Measurements from ENCODE around the gene PXDN. TPM values are rescaled to one million over a fixed set of nuclear protein-coding genes. Genes with fewer than 3 reads are reported as not detected.

Gene PXDN
- total and polyA plus RNA-seq, 4 donors, result 10.6 to 109 (median 81.7) TPM

DNA sequence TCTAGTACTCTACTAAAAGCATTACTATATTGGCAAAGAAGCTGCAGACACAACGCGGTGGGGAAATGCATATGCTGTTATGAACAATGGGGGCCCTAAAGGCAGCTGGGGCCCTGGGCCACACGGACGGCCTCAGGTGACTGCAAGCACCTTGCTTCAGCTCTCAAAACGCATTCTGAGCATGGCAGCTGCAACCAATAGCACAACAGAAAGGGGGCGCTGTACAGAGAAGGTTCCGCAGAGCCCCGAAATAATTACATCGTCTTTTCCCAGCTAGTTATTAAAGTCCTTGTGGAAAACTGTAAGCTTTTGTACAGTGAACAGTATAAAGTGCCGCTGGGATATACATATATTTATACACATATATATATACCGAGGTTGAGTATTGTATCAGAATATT, 45.3 kb upstream of the PXDN start:
- intact Hi-C loops (cut with DNase I), result no loop called here
- Histone ChIP-seq H3K9me3 (ENCODE audit: control insufficient read depth, low read length) (no peaks in the 10 kb centered on the region), H3K27me3 (ENCODE audit: control insufficient read depth in 1 of 2, insufficient read depth in 2 of 2, low read length in 1 of 2) (no peaks in the 10 kb centered on the region), H3K4me3 (ENCODE audit: low read length in 2 of 2) (no peak overlapping the region), H3K27ac (ENCODE audit: low read depth in 1 of 2, low read length in 2 of 2) (no peak overlapping the region), H3K36me3 (ENCODE audit: control insufficient read depth in 1 of 2, insufficient read depth in 2 of 2, low read length in 1 of 2) (no peaks in the 10 kb centered on the region), H3K4me1 (ENCODE audit: control insufficient read depth in 1 of 2, insufficient read depth in 2 of 2, low read length in 2 of 2) (no peaks in the 10 kb centered on the region)
- WGBS, 2 donors, result 95% methylated on average over 11 of the region's 11 CpGs
- ATAC-seq (ENCODE audit: low FRiP score), result no peak
- peak in 1 of 2 donors; percentile 23 for DNase-seq

DNA sequence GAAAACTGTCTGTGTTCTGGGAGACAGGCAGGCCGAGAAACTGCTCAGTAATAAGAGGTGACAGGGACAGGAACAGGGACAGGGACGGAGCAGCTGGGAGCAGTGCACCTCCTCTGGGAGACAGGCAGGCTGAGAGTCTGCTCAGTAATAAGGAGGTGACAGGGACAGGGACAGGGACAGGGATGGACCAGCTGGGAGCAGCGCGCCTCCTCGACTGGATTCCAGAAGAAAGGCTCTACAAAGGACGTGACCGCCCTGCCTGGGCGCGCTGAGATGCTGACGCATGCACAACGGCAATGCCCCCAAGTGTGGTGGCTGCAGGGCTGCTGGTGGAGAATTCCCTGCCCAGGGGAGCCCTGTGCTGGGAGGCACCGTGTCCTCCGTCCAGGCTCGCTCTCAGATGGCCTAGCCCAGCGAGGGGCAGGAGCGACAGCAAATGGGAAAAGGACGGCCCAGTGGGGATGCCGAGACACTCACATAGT, 44.2 kb upstream of the PXDN start:
- WGBS, 2 donors, result 94 to 95% methylated on average over 18 of the region's 18 CpGs
- Histone ChIP-seq H3K27me3 (ENCODE audit: control insufficient read depth in 1 of 2, insufficient read depth in 2 of 2, low read length in 1 of 2) (no peaks in the 10 kb centered on the region), H3K9me3 (ENCODE audit: control insufficient read depth, low read length) (no peaks in the 10 kb centered on the region), H3K4me3 (ENCODE audit: low read length in 2 of 2) (no peak overlapping the region), H3K27ac (ENCODE audit: low read depth in 1 of 2, low read length in 2 of 2) (no peak overlapping the region), H3K4me1 (ENCODE audit: control insufficient read depth in 1 of 2, insufficient read depth in 2 of 2, low read length in 2 of 2) (no peaks in the 10 kb centered on the region), H3K36me3 (ENCODE audit: control insufficient read depth in 1 of 2, insufficient read depth in 2 of 2, low read length in 1 of 2) (no peaks in the 10 kb centered on the region)
- no peak for ATAC-seq (ENCODE audit: low FRiP score)
- peak in 1 of 2 donors; percentile 62 for DNase-seq
- intact Hi-C loops (cut with DNase I), result no loop called here

DNA sequence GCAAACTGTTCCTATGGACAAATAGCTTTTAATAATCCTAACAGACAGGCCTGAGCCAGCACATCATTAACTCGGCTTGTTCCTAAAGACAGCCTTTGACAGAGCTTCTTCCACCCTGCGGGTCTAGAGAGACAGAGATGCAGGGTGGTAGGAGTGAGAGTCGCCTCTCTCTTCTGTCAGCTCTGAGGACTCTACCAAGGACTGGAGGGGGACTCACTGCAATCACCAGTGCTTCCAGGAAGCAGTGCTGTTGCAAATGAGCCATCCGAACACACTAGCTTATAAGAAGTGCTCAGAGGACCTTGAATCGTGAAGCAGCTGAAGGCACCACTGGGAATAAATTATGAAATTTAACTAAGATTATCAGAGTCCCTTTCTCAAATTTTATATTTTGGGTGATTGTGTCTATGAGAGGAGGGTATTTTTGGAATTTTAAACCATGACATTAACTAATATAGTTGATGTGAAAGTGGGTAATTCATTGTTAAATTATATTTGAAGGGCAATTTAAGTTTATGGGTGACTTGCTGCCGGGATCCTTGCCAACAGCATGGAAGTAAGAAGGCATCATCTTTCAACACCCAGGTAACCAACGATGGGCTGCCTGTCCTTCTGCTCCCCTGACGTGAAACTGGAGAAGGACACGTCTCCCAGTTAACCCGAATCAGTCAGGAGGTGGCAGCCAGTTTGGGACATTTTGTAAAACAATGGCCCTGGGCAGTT, 43.6 kb upstream of the PXDN start:
- WGBS, 2 donors, result 92% methylated on average over 10 of the region's 10 CpGs
- no peaks in the 10 kb centered on the region for H3K27me3 ChIP-seq (ENCODE audit: control insufficient read depth in 1 of 2, insufficient read depth in 2 of 2, low read length in 1 of 2)
- no peaks in the 10 kb centered on the region for H3K9me3 ChIP-seq (ENCODE audit: control insufficient read depth, low read length)
- no peak for ATAC-seq (ENCODE audit: low FRiP score)
- no peak overlapping the region for H3K4me3 ChIP-seq (ENCODE audit: low read length in 2 of 2)
- peak in 1 of 2 donors; percentile 6 for DNase-seq
- no peak overlapping the region for H3K27ac ChIP-seq (ENCODE audit: low read depth in 1 of 2, low read length in 2 of 2)
- intact Hi-C loops (cut with DNase I), result no loop called here
- H3K36me3 ChIP-seq (ENCODE audit: control insufficient read depth in 1 of 2, insufficient read depth in 2 of 2, low read length in 1 of 2), result no peaks in the 10 kb centered on the region
- H3K4me1 ChIP-seq (ENCODE audit: control insufficient read depth in 1 of 2, insufficient read depth in 2 of 2, low read length in 2 of 2), result no peaks in the 10 kb centered on the region

DNA sequence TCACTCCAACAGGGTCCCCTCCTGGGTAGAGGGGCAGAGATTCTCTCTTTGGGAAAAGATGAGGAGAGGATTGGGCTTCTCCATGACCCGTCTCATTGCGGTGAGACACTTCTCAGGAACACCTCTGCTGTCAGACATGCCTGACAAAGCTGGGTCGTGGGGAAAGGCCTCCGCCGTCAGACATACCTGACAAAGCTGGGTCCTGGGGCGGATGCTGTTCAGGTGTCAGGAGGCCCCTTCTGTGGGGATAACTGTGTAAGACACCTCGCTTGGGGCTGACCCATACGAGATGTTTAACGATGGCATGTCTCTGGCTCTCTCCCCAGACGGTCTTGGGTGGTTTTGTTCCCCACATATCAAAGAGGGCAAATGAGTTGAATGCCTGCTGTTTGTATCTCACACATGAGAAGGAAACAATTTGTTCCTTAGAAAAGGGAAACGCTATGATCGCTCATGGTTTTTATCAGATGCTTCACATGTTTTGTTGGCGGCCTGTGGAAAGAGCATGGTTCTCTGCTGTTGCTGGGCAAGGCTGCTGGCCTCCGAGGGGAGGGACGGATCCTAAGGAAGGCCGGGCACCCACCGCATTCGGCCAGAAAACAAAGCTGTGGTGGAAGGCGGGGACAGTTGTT, 40.8 kb upstream of the PXDN start:
- H3K27me3 ChIP-seq (ENCODE audit: control insufficient read depth in 1 of 2, insufficient read depth in 2 of 2, low read length in 1 of 2), result no peaks in the 10 kb centered on the region
- no peaks in the 10 kb centered on the region for H3K9me3 ChIP-seq (ENCODE audit: control insufficient read depth, low read length)
- DNase-seq, result peak in 1 of 2 donors; percentile 55
- no peak overlapping the region for H3K27ac ChIP-seq (ENCODE audit: low read depth in 1 of 2, low read length in 2 of 2)
- H3K4me3 ChIP-seq (ENCODE audit: low read length in 2 of 2), result no peak overlapping the region
- 88 to 95% methylated on average over 19 of the region's 19 CpGs for WGBS, 2 donors
- intact Hi-C loops (cut with DNase I), result no loop called here
- H3K36me3 ChIP-seq (ENCODE audit: control insufficient read depth in 1 of 2, insufficient read depth in 2 of 2, low read length in 1 of 2), result no peaks in the 10 kb centered on the region
- no peaks in the 10 kb centered on the region for H3K4me1 ChIP-seq (ENCODE audit: control insufficient read depth in 1 of 2, insufficient read depth in 2 of 2, low read length in 2 of 2)
- no peak for ATAC-seq (ENCODE audit: low FRiP score)

DNA sequence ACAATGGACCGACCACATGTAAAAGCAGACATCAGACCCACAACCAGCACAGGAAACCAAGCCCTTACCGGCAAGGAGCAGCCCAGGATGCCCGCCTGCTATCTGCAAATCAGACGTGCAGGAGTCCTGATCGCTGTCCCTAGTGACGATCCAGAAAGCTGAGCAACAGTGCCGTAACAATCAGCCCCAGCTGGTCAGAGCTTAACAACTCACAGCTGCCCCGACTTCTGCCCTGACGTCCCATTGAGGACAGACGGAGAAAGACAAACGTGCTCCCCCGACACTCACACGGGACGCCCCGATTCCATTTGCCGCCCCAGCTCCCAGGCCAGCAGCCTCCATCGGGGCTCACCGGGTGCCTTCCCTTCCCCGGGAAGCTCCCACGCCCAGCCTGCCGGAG, 39.8 kb upstream of the PXDN start:
- Histone ChIP-seq H3K9me3 (ENCODE audit: control insufficient read depth, low read length) (no peaks in the 10 kb centered on the region), H3K36me3 (ENCODE audit: control insufficient read depth in 1 of 2, insufficient read depth in 2 of 2, low read length in 1 of 2) (no peaks in the 10 kb centered on the region), H3K27me3 (ENCODE audit: control insufficient read depth in 1 of 2, insufficient read depth in 2 of 2, low read length in 1 of 2) (no peaks in the 10 kb centered on the region), H3K27ac (ENCODE audit: low read depth in 1 of 2, low read length in 2 of 2) (no peak overlapping the region), H3K4me1 (ENCODE audit: control insufficient read depth in 1 of 2, insufficient read depth in 2 of 2, low read length in 2 of 2) (no peaks in the 10 kb centered on the region), H3K4me3 (ENCODE audit: low read length in 2 of 2) (no peak overlapping the region)
- ATAC-seq (ENCODE audit: low FRiP score), result no peak
- intact Hi-C loops (cut with DNase I), result no loop called here
- peak in 1 of 2 donors; percentile 58 for DNase-seq
- 77 to 83% methylated on average over 21 of the region's 21 CpGs for WGBS, 2 donors

DNA sequence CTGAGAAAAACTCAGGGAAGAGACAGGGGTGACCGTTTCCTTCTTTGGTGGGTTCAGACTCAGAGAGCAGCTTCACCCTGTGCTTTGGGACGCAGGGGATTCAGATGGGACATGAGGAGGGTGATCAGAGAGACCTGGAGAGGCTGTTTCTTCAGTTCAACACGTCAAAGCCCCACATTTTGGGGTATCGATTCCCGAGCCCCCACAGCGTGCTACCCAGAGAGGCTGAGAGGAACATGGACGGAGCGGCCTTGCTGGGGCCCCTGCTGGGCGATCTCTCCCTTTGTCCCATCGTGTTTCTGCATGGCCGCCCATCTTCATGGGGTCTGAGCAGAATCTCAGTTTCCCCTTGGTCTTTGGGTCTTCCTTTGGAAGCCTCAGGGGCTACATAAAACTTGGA, 38.2 kb upstream of the PXDN start:
- Histone ChIP-seq H3K4me1 (ENCODE audit: control insufficient read depth in 1 of 2, insufficient read depth in 2 of 2, low read length in 2 of 2) (no peaks in the 10 kb centered on the region), H3K27me3 (ENCODE audit: control insufficient read depth in 1 of 2, insufficient read depth in 2 of 2, low read length in 1 of 2) (no peaks in the 10 kb centered on the region), H3K4me3 (ENCODE audit: low read length in 2 of 2) (no peak overlapping the region), H3K27ac (ENCODE audit: low read depth in 1 of 2, low read length in 2 of 2) (no peak overlapping the region), H3K9me3 (ENCODE audit: control insufficient read depth, low read length) (no peaks in the 10 kb centered on the region), H3K36me3 (ENCODE audit: control insufficient read depth in 1 of 2, insufficient read depth in 2 of 2, low read length in 1 of 2) (no peaks in the 10 kb centered on the region)
- intact Hi-C loops (cut with DNase I), result no loop called here
- ATAC-seq (ENCODE audit: low FRiP score) (no peak), DNase-seq (peak in 1 of 2 donors; percentile 70)
- WGBS, 2 donors, result 95 to 96% methylated on average over 11 of the region's 11 CpGs

DNA sequence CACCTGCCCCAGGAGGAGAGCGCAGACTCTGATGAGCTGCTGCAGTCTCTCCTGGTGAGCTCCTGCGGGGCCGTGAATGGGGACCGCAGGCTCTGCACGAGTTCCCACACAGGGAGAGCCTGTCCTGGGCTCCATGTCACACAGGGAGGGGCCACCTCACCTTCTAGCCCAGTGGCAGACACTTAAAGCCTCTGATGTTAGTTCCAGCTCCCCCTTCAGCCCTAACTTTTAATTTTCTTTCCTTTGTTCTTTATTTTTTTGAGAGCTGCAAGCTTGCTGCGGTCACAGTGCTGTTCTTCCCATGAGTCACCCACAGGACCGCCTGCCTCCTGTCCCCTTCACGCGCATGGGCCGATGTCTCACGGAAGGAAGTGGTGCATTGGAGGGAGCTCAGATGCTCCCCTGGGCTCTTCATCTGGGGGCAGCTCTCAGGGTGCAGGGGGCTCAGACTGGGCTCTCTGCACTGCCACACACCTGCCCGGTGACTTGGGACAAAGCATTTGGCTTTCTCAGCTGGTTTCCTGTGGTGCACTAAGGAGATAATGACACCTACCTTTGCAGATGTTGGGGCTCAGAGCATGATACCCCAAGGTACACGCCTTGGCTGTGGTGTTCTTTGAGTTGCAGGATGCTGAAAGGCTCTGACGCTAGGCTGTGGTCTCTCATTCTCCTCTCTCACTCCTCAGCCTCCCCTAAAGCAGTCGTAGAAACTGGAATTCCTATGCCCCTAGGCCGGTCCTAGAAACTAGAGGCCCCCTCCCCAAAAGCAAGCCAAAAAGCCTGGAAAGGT, 37.2 kb upstream of the PXDN start:
- Histone ChIP-seq H3K4me1 (ENCODE audit: control insufficient read depth in 1 of 2, insufficient read depth in 2 of 2, low read length in 2 of 2) (no peaks in the 10 kb centered on the region), H3K4me3 (ENCODE audit: low read length in 2 of 2) (no peak overlapping the region), H3K36me3 (ENCODE audit: control insufficient read depth in 1 of 2, insufficient read depth in 2 of 2, low read length in 1 of 2) (no peaks in the 10 kb centered on the region), H3K27me3 (ENCODE audit: control insufficient read depth in 1 of 2, insufficient read depth in 2 of 2, low read length in 1 of 2) (no peaks in the 10 kb centered on the region), H3K27ac (ENCODE audit: low read depth in 1 of 2, low read length in 2 of 2) (no peak overlapping the region), H3K9me3 (ENCODE audit: control insufficient read depth, low read length) (no peaks in the 10 kb centered on the region)
- DNase-seq (peak in 1 of 2 donors; percentile 57), ATAC-seq (ENCODE audit: low FRiP score) (no peak)
- intact Hi-C loops (cut with DNase I), result no loop called here
- 92 to 93% methylated on average over 16 of the region's 16 CpGs for WGBS, 2 donors

DNA sequence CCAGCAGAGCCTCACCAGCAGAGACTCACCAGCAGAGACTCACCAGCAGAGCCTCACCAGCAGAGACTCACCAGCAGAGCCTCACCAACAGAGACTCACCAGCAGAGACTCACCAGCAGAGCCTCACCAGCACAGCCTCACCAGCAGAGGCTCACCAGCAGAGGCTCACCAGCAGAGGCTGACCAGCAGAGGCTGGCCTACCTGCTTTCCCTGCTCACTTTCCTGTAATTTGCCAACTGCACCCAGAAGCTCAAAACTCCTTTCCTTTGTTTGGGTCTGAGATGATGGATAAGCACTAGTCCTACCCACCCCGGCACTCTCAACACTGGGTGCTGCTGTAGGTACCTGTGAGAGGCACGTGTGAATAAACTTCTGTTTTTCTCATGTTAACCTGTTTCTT, 36.4 kb upstream of the PXDN start:
- H3K4me1 ChIP-seq (ENCODE audit: control insufficient read depth in 1 of 2, insufficient read depth in 2 of 2, low read length in 2 of 2), result no peaks in the 10 kb centered on the region
- ATAC-seq (ENCODE audit: low FRiP score) (no peak), DNase-seq (peak in 1 of 2 donors; percentile 15)
- H3K27ac ChIP-seq (ENCODE audit: low read depth in 1 of 2, low read length in 2 of 2), result no peak overlapping the region
- no peaks in the 10 kb centered on the region for H3K36me3 ChIP-seq (ENCODE audit: control insufficient read depth in 1 of 2, insufficient read depth in 2 of 2, low read length in 1 of 2)
- no peaks in the 10 kb centered on the region for H3K27me3 ChIP-seq (ENCODE audit: control insufficient read depth in 1 of 2, insufficient read depth in 2 of 2, low read length in 1 of 2)
- no peak overlapping the region for H3K4me3 ChIP-seq (ENCODE audit: low read length in 2 of 2)
- no peaks in the 10 kb centered on the region for H3K9me3 ChIP-seq (ENCODE audit: control insufficient read depth, low read length)
- 95 to 97% methylated on average over 2 of the region's 2 CpGs for WGBS, 2 donors
- intact Hi-C loops (cut with DNase I), result no loop called here
